GM20431 (cell line): ENCODE results near the gene NOC3L.
"Not testable (repeated sequence)": the region's sequence is repeated elsewhere in the genome, so short reads cannot be mapped to it uniquely, and the experiment has no call there.

Source experiments
- in situ Hi-C: fragments of 300-500 bp; cut with MseI, MboI; formaldehyde crosslinking; loops from one replicate; pipeline ENCODE4 v1.15.0; 2020; ENCODE audit warnings: low sequenced_read_pairs; ENCODE audit not compliant: unreplicated experiment

The NOC3L gene

GRCh38 chr10:94363251-94363565 lies 469 bp upstream of the NOC3L start:
- in situ Hi-C loops, result no loop called here

DNA sequence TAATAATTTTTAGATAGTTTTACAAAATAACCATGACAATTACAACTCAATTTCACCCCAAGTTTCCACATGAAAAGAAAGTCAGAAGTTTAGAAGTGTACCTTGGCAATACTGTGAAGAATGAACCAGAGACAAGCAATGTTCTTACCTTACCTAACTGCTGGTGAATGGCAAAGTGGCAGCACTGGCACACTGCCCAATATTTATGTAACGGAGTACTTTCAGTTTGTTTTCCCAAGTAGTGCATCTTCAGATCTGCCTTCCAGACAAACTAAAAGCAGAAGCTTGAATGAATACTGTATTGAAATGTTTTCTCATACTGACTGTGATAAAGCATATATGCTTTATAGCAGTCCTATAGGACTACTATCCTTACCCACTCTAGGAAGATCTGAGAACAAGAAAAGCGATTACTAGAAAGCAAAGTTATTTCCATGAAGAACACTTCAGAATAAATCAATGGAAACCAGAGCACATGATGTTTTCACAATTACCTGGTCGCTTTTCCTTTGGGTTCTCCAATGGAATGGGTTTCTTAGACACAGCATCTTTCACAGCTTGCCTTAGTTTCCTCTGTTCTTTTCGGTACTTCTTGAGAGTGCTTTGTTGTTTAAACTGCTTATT lies 1.5 kb downstream of the NOC3L start:
- in situ Hi-C loops, result no loop called here

GRCh38 chr10:94358480-94358879 lies 4.3 kb downstream of the NOC3L start:
- in situ Hi-C loops, result no loop called here

GRCh38 chr10:94357193-94357592 lies 5.5 kb downstream of the NOC3L start:
- in situ Hi-C loops, result no loop called here

- in situ Hi-C loops, result no loop called here
Measured at GRCh38 chr10:94355841-94356240, 6.9 kb downstream of the NOC3L start.

GRCh38 chr10:94353336-94353735 lies 9.4 kb downstream of the NOC3L start:
- in situ Hi-C loops, result no loop called here

DNA sequence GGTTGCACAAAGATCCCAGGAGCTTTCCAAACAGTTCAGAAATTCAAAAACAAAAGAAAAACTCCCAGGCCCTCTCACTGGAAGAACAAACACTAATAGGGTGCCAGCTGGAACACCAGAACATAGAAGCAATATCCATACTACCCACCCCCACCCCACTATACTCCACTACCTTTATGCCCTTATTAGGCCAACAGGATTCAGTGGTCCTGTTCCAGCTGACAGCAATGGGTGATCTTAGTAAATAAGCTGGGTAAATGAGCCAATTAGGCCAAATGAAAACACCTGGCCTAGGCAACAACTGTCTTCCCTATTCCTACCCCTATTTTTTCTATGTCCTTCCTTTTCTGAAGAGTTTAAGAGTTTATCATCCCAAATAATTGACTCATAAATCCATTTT lies 11.7 kb downstream of the NOC3L start:
- in situ Hi-C loops, result no loop called here

- in situ Hi-C loops, result not testable (repeated sequence)
Measured at GRCh38 chr10:94350500-94350899, 12.2 kb downstream of the NOC3L start.

GRCh38 chr10:94349327-94349726 lies 13.4 kb downstream of the NOC3L start:
- in situ Hi-C loops, result no loop called here

- in situ Hi-C loops, result no loop called here
Measured at GRCh38 chr10:94344522-94345122, 18.1 kb downstream of the NOC3L start.

- in situ Hi-C loops, result no loop called here
Measured at GRCh38 chr10:94343151-94343550, 19.6 kb downstream of the NOC3L start.

- in situ Hi-C loops, result no loop called here
Measured at GRCh38 chr10:94334857-94335256, 27.9 kb downstream of the NOC3L start.

DNA sequence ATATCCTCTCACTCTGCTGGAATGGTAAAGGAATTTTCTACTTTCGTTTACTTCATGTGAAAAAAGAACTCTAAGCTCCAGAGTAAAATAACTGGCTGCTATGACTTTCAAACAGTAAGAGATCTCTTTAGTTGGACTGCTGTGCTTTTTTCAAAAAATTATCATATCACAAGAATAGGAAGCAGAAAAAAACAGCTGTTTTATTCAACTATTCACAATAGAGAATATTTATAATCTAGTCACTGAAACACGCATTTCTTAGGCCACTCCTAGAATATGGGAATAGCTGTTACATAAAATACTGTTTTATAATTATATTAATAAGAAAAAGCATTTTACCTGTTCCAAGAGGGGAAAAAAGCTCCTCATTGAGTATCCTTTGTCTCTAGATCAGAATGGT lies 29.7 kb downstream of the NOC3L start:
- in situ Hi-C loops, result no loop called here

DNA sequence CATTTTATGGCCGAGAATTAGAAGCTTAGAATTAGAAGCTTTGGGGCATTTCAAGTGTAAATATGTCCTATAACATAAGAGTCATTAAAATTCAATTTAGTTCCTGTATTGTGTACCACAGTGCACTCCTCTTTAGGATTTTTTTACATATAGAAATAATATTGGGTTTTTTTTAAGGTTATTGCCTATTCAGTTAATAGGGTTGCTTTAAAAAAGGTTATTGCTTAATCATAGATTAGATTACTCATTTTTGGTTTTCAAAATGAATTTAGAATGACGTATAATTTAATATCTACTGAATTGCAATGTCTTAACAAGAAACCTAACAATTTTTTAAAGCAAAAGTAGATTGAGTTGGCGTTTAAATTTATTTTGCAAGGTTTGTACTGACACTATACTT lies 34.1 kb downstream of the NOC3L start:
- in situ Hi-C loops, result no loop called here

DNA sequence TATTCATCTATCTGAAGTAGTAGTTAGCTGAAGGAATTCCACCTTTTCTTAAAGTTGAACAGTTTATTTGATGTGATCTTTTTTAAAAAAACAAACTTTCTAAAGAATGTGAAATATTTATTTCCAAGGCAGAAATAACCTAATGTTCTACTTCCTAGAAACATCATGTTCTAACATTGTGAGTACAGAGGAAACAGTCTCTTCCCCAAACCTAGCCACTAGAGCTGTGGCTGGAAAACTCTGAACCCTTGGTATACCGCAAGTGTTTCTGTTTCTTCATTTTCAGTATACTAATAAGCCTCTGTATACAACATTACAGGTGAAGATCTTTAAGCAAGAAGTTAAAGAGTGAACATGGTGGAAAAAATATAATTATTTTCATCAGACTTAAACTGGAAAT lies 35.1 kb downstream of the NOC3L start:
- in situ Hi-C loops, result no loop called here

- in situ Hi-C loops, result no loop called here
Measured at GRCh38 chr10:94324609-94325233, 38.0 kb downstream of the NOC3L start.

- in situ Hi-C loops, result no loop called here
Measured at GRCh38 chr10:94320285-94320914, 42.3 kb downstream of the NOC3L start.

GRCh38 chr10:94316560-94316959 lies 46.2 kb downstream of the NOC3L start:
- in situ Hi-C loops, result no loop called here

GRCh38 chr10:94315975-94316464 lies 46.7 kb downstream of the NOC3L start:
- in situ Hi-C loops, result no loop called here

DNA sequence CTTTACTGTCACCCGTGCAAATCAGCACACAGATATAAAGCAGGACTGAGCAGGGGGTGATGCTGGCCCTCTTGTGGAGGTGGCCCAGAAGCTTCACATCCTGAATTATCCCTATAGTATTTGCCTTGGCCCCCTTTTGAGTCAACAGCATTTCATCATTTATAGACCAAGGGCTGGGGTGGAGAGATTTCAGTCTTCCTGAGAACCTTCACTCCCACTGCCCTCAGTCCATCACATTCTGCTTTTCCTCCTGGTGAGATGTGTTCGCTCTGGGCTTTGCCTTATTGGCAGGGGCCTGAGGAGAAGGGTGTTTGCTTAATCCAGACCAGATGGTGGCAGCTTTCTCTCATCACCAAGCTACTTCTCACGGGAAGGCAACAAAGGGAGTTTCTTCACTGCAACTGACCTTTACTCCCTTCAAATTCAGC lies 47.7 kb downstream of the NOC3L start:
- in situ Hi-C loops, result no loop called here

DNA sequence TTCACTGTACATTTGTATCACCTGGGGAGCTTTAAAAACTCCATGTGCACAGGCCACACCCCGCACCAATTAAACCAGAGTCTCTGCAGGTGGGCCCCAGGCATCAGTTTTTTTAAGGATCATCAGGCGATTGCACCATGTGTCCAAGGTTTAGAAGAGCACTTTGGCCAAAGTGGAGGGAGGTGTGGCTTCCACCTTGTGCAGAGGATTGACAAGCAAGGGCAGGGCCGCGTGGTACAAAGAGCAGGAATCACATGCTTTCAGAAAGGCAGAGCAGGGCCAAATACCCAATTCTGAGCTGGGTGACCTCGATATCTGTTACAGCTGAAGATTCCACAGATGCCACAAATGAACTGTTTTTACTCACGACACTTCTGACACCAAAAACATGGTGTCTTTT lies 52.4 kb downstream of the NOC3L start:
- in situ Hi-C loops, result no loop called here
